Stimulated activated CD8-positive, alpha-beta memory T cell treated with anti-CD3 and anti-CD28 coated beads, Interleukin-12 subunit alpha, Interleukin-12 subunit beta, amount 100 ng/mL, for 24 hours (primary cell): Measurements from ENCODE around the gene REG1A.

ENCODE experiments used
- DNase-seq: peaks from one replicate; pipeline ENCODE4 v3.0.0-alpha.2; 2020; ENCODE audit errors: extremely low read depth

Gene REG1A

DNA sequence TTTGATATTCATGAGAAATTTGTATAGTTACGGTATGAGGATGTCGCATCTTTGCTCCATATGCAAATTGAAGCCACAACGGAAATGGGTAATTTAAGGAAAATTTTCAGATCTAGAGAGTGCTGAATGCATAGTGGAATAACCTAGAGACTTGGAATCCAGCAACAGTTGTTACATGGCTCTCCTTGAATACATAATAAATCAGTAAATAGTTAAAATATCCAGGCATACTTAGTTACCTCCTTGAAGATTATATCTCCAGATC is 5.4 kb downstream of the REG1A start:
- DNase-seq: no peak

DNA sequence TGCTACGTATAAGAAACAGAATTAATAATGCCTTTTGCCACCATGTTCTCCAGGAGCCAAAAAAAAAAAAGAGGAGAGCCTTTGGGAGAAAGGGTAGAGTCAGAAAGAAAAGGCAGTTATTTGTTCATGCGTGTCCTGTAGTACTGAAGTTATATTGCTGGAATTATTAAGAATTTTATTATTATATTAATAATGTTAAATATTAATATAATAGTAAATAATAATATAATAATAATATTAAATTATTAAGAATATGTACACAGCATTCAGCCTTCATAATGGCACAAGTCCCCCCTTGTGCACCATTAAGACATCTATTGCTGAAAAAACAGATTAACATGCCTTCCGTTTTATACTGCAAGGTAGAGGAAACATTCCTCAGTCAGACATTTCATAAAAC is 8.1 kb downstream of the REG1A start:
- no peak for DNase-seq

DNA sequence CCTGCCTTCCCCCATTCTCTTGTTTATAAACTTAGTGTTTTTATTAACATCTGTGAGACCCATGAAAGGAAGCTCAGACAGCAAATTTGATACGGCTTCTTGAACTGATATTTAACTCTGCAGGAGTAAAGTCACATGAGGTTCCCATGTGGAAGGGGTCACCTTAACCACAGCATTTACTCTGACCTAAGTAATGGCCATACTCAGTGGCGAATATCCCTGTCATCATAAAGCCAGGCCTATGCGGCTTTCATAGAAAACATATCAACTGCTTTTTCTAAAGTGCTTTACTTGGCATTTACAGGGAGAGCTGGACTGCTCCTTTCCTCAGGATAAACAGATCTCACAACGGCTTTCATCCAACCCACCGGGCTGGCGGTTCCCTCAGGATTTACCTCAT is 9.0 kb downstream of the REG1A start:
- no peak for DNase-seq

DNA sequence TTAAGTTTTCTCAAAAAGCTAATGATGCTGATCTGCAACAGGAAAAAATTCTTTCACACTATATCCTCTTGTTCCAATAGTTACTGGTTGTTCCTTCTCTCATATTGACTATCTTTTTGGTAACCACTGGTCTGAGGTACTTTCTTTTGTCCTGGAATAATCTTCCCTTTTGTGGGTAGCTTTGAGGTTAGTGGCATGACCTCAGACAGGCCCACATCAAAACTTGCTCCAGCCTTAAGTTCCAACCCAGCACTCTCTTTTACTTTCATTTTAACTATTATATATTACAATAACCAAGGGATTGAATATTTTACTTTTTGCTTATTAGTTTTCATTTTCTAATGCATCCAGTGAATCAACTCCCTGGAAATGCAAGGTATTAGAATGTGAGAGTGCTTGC is 9.5 kb downstream of the REG1A start:
- DNase-seq: no peak

- no peak for DNase-seq
These were observed 11.4 kb downstream of the REG1A start for GRCh38 chr2:79131687-79132086.

GRCh38 chr2:79138385-79138784 is 18.1 kb downstream of the REG1A start:
- DNase-seq: no peak

DNA sequence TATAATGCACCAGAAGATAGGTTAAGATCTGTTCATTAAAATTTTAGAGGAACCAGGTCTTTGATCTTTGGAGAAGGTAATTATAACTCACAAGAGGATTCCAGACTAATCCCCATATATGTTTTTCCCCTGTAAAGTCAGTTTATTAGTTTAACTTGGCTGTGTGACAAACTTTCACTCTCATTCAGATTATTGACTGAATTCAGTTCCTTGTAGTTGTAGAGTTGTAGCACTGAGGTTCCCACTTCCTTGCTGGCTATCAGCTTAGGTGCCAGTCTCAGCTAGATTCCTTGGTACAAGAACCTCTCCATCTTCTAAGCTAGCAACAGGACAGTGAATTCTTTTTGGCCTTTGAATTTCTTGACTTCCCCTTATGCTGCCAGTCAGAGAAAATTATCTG is 19.1 kb downstream of the REG1A start:
- DNase-seq: no peak

DNA sequence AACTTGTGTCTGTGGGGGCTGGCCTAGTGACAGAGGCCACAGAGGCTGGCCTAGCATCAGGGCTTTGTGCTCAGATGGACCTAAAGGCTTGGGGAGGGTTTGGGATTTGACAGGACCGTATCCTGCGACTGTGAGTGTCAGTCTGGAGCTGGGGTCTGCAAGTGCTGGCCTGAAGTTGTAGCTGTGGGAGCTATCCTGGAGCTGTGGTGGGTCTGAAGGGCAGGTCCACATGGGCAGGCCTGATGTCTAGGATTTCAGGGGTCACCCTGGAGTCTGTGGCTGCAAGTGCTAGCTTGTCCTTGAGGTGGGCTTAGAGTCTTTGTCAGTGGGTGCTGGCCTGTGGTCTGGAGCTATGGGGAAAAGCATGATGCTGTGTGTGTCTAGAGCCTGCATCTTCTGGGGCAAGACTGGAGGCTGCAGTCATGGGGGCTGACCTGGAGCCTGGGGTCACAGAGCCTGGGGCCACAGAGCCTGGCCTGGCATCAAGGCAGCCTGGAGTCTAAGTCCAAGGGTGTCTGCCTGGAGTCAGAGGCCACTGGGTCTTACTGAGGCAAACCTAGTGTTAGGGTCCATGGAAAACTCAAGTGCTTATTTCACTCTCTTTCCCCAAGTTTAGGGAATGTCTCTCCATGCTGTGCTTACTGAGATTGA is 35.7 kb downstream of the REG1A start:
- DNase-seq: no peak

DNA sequence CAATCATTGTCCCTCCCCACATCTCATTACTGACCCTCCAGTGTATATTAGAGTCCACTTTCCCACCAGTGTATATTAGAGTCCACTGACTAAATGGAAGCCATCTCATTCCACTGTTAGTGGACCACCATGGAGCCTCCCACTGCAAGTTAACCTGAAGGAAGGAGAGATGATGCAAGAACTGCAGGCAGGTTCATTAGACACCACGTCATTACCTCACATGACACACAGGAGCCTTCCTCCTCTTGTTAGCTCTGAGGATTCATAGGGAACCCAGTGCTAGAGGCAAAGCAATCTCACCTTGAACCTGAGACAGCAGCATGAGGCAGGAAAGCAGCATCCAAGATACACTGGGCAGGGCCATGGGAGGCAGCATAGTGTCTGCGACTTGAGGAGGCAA is 38.7 kb downstream of the REG1A start:
- DNase-seq: no peak

GRCh38 chr2:79159653-79160052 is 39.4 kb downstream of the REG1A start, which contains the start of gene REG3A:
TSS of gene REG3A (minus strand) at chr2:79159753. CDS start at chr2:79159405, 348 bp downstream.
- DNase-seq: no peak

DNA sequence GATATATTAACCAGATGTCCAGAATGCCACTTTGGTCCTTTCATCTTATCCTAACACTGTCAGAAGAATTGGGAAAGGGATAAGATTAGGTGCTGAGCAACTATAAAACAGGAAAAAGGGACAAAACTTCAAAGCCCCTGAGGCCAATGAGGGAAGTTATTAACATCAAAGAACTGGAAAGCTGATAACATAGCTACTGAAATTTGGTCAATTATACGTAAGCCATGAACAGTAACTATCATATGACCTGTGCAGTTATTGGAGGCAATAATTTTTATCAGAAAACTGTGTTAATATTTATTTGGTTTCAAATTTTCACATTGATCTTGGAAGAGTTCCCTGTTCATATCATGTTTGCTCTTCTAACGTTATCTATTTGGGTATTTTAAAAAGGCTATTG is 41.8 kb downstream of the REG1A start:
- DNase-seq: no peak

- no peak for DNase-seq
These were observed 42.5 kb downstream of the REG1A start for GRCh38 chr2:79162801-79163200.

DNA sequence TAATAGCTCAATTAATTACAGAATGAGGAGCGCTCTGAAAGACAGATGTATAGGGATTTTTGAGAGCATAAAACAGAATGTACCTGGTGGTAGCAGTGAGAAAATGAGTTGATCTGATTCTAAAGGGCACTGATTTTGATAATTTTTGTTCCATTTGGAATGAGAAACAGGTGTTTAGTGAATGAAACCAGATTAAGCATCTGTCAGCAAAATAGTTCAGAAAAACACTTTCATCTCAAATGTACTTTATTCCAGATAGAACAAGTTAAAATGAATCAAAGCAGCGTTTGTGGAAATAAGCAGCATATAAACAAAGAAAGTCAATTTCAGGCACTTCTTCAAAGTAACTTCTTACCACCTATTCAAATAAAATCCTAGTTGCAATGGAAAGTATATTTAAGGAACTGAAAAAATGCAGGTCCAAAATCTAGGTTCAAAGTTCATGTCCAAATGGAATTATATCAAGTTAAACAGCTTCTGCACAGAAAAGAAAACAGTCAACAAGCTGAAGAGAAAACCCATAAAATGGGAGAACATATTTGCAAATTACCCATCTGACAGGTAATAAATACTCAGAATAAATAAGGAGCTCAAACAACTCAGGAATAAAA is 51.2 kb downstream of the REG1A start:
- DNase-seq: no peak
